Brain microvascular endothelial cell (primary cell): ENCODE measurements around the gene PAOX.

Source experiments
- DNase-seq: peaks from one replicate; pipeline ENCODE4 v3.0.0-alpha.2; 2020
- H3K27ac ChIP-seq: fragments of 250-450 bp; sonication (Bioruptor Pico); 2 replicates; pipeline ENCODE4 v1.5.1; 2020; ENCODE audit warnings: mild to moderate bottlenecking, moderate library complexity
- H3K27me3 ChIP-seq: fragments of 250-450 bp; sonication (Bioruptor Pico); replicated peaks from 2 replicates; pipeline ENCODE4 v1.5.1; 2020; ENCODE audit warnings: mild to moderate bottlenecking
- H3K36me3 ChIP-seq: fragments of 250-450 bp; sonication (Bioruptor Pico); replicated peaks from 2 replicates; pipeline ENCODE4 v1.5.1; 2020; ENCODE audit warnings: mild to moderate bottlenecking
- H3K4me3 ChIP-seq: 2 replicates; pipeline ENCODE4 v1.5.1; 2011; ENCODE audit warnings: low read depth, mild to moderate bottlenecking, control low read depth, low read length, moderate library complexity
- in situ Hi-C: cut with HindIII; loops from 2 replicates; pipeline ENCODE4 v1.10.0; 2017; ENCODE audit warnings: low sequenced_read_pairs, low pct_ligation_motif_present
- TF ChIP-seq, protein P1 (sequence below): IDR thresholded peaks from 2 replicates; pipeline ENCODE4 v1.5.1; 2011; ENCODE audit warnings: low read depth, mild to moderate bottlenecking, moderate library complexity, low read length, control low read depth, inconsistent platforms; ENCODE audit errors: missing control alignments

Gene PAOX

DNA sequence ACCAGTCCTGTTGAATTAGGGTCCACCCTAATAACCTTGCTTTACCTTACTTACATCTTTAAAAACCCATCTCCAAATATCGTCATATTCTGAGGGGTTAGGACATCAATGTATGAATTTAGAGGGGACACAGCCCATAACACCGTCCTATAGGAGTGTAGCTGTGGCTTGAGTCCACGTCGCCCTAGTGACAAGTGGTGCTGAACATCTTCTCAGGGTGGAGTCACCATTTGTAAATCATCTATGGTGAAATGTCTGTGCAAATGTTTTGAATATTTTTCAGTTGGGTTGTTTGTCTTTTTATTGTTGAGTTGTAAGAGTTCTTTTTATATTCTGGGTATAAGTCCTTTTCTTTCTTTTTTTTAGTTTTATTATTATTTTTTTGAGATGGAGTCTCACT lies 37.1 kb upstream of the PAOX start:
- Histone ChIP-seq H3K4me3 (no peak overlapping the region), H3K27ac (no peak overlapping the region), H3K27me3 (peaks cover 3% of the 10 kb centered on the region), H3K36me3 (no peaks in the 10 kb centered on the region)
- DNase-seq = no peak
- TF ChIP-seq, protein P1, sequence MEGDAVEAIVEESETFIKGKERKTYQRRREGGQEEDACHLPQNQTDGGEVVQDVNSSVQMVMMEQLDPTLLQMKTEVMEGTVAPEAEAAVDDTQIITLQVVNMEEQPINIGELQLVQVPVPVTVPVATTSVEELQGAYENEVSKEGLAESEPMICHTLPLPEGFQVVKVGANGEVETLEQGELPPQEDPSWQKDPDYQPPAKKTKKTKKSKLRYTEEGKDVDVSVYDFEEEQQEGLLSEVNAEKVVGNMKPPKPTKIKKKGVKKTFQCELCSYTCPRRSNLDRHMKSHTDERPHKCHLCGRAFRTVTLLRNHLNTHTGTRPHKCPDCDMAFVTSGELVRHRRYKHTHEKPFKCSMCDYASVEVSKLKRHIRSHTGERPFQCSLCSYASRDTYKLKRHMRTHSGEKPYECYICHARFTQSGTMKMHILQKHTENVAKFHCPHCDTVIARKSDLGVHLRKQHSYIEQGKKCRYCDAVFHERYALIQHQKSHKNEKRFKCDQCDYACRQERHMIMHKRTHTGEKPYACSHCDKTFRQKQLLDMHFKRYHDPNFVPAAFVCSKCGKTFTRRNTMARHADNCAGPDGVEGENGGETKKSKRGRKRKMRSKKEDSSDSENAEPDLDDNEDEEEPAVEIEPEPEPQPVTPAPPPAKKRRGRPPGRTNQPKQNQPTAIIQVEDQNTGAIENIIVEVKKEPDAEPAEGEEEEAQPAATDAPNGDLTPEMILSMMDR = no peak
- in situ Hi-C loops = no loop called here

DNA sequence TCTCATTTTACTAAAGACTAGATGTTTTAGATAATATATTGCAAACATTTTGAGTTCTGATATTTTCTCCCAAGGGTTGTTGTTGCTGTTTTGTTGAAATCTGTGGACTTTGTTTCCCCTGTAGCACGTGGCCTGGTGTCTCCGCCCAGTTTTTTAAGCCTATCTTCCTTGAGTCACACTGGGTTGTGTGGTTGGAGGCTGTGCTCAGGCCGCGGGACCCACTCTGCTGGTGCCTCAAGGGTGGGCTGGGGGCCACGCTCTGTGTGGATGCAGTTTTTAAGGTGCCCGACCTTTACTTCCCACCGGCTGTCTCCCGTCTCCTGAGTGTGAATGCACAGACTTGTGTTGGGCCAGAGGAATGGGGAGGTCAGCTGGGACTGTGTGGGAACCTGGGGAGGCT lies 36.1 kb upstream of the PAOX start:
- in situ Hi-C loops = no loop called here
- H3K27ac ChIP-seq = no peak overlapping the region

DNA sequence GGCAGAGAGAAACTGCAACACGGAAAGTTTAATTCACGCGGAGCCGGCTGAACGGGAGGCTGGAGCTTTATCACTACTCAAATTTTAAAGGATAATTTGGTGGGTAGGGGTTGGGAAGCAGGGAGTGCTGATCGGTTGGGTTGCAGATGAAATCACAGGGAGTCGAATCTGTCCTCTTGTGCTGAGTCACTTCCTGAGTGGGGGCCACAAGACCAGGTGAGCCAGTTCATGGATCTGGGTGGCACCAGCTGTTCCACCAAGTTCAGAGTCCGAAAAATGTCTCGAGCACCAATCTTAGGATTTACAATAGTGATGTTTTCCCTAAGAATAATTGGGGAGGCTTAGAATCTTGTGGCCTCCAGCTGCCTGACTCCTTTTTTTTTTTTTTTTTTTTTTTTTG lies 35.5 kb upstream of the PAOX start:
- in situ Hi-C loops = no loop called here
- DNase-seq = no peak
- Histone ChIP-seq H3K36me3 (no peaks in the 10 kb centered on the region), H3K27ac (no peak overlapping the region), H3K27me3 (no peaks in the 10 kb centered on the region), H3K4me3 (no peak overlapping the region)
- TF ChIP-seq, protein P1 = no peak

More for the DNA sequence above, 36.1 kb upstream of the PAOX start:
- TF ChIP-seq, protein P1 = no peak
- Histone ChIP-seq H3K36me3 (no peaks in the 10 kb centered on the region), H3K27me3 (no peaks in the 10 kb centered on the region), H3K4me3 (no peak overlapping the region)
- DNase-seq = no peak

DNA sequence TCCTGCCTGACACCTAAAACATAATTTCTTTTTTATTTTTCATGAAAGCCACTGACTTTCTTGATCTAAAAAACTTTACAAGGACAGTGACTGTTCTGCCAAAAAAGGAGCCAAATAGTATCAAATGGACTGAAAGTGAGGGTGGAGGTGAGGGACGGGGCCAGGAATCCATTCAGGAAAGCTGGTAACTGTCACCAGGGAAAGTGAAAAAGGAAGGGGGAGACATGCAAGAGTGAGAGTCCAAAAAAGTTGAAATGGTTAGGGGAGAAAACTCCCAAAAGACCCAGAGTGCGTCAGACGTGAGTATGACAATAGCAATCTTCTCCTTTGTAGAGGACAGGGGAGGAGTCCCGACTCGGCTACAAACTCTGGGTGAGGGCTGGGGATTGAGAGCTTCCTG lies 34.8 kb upstream of the PAOX start:
- TF ChIP-seq, protein P1 = no peak
- Histone ChIP-seq H3K27ac (no peak overlapping the region), H3K36me3 (no peaks in the 10 kb centered on the region), H3K27me3 (no peaks in the 10 kb centered on the region), H3K4me3 (no peak overlapping the region)
- in situ Hi-C loops = no loop called here
- DNase-seq = no peak

DNA sequence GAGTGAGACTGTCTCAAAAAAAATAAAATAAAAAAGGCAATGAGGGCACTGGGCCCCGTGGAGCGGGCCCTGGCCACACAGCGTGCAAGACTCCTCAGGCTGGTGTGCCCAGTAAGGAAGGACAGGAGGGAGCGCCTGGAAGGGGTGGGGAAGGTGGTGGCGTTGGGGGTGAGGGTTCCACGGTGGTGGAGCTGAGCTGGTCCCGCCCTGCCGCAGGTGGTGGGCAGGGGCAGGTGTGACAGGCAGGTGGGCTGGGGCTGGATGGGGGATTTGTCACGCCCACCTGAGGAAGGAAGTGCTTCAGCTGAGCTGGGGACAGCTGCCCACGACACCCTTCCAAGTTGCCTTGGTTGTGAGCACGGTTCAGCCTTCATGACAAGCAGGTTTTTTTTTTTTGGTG lies 32.6 kb upstream of the PAOX start:
- in situ Hi-C loops = no loop called here
- Histone ChIP-seq H3K36me3 (no peaks in the 10 kb centered on the region), H3K27me3 (no peaks in the 10 kb centered on the region), H3K27ac (no peak overlapping the region), H3K4me3 (no peak overlapping the region)
- TF ChIP-seq, protein P1 = no peak
- DNase-seq = no peak

DNA sequence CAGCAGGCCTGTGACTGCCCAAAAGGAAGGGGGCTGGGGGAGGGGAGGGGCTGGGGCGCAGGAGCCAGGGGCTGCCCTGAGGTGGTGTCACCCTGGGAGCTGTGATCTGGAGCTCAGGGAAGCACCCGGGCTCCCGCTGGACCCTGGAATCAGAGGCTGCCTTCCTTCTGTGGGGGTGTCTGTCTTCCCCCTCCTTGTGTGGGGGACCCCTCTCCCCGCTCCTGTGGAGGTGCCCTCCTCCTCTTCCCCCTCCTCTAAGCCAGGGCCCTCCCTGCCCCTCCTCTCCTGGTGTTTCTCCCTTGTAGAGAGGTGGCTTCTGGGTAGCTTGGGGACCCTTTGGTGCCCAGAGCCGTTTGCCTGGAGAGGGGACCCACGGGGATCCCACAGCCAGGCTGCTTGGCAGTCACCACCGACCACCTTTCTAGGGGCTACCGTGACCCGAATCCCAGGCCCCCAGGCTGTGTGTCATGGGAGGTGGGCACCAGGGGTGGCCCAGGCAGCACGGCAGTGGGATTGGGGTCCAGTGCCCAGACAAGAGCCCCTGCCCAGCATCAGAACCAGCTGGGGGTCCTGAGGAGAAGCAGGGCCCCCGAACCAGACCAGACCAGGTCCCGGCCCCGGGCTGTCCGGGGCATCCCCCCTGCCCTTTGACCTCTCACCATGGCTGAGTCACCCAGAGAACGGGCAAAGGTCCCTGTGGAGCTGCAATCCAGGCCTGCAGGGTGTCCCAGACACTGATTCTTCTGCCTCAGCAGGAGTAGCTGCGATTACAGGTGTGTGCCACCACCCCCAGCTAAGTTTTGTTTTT lies 31.1 kb upstream of the PAOX start:
- TF ChIP-seq, protein P1 = no peak
- DNase-seq = no peak
- Histone ChIP-seq H3K27me3 (no peaks in the 10 kb centered on the region), H3K36me3 (no peaks in the 10 kb centered on the region), H3K4me3 (no peak overlapping the region), H3K27ac (no peak overlapping the region)
- in situ Hi-C loops = no loop called here
